Stimulated activated CD4-positive, alpha-beta T cell treated with anti-CD3 and anti-CD28 coated beads, TNF-alpha, amount 100 ng/mL, for 24 hours (primary cell): ENCODE measurements around the gene PRDX6.
"Not testable (repeated sequence)": the region's sequence is repeated elsewhere in the genome, so short reads cannot be mapped to it uniquely, and the experiment has no call there.

Source experiments
- DNase-seq, 3 experiments: peaks; one replicate each; pipeline ENCODE4 v3.0.0-alpha.2; 2020; ENCODE audit warnings: low read depth in 3 of 3

Gene PRDX6, protein sequence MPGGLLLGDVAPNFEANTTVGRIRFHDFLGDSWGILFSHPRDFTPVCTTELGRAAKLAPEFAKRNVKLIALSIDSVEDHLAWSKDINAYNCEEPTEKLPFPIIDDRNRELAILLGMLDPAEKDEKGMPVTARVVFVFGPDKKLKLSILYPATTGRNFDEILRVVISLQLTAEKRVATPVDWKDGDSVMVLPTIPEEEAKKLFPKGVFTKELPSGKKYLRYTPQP

GRCh38 chr1:173477286-173478093 is at the start of gene PRDX6:
Gene PRDX6, plus strand, starts transcription at chr1:173477335. Its CDS starts 63 bp downstream, at chr1:173477398.
- DNase-seq, result peak in 2 of 3 experiments; percentile 3 to 71

GRCh38 chr1:173429471-173430402 is 47.4 kb upstream of the PRDX6 start:
- DNase-seq, result peak; percentile 31 to 61 (median 40)

DNA sequence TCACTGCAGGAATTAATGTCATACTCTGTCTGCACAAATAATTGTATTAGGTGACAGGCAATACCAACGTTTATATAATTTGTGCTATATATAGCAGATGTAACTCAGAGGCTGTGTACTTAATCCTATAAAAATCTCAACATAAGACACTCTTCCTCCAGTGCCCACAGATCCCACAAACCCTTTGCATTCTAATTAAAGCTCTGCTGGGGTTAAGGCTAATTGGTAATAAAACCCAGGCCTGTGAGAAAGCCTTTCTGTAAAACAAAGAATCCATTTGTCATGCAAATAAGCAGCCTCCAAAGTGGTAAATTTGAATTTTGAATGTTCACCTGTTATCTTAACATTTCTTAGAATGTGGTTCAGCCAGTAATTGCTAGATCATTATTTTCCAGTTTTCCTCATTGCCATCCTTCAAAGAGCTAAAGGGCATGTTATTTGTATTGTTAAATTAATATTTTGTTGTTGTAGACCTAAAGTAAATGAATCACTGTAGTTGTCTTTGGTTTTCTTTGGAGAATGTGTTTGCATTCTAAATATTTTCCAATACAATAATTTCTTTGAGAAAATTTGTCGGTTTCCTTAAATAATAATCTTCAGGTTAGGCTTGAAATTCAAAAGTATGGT is 46.3 kb upstream of the PRDX6 start:
- no peak for DNase-seq

DNA sequence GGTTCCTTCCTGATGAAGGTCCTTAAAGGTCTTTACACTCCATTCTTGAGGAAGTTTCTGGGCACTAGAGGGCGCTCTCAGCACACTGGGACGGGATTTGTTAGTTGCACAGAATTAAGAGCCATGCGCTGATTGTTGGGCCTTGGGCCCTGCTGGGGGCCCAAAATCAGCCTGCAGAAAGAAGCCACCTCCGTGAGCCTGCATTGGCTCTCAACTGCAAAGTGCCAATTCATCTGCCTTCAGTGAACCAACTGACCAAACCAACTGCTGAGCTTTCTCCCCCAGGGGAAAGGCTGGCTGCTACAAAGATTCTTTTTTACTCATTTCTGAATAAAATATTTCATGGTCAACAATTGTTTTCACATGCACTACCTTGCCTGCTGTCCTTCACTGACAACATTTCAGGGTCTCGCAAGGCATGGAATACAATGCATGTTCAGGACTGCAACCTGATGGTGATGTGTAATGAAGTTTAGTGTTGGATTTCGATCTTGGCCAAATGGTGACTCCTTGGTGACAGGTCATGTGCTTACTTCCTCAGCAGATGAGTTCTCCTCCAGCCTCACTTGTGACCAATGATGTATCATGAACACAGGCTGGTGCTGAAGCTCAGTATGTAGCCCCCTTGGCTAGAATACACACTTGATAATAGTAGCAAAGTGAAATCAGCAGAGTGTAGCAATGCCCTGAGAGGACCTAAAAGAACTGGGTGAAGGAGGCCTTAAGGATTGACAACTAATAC is 45.7 kb upstream of the PRDX6 start:
- DNase-seq, result peak; percentile 79 to 90 (median 86)

- DNase-seq, result no peak
Observed at GRCh38 chr1:173432331-173432730, 44.8 kb upstream of the PRDX6 start.

DNA sequence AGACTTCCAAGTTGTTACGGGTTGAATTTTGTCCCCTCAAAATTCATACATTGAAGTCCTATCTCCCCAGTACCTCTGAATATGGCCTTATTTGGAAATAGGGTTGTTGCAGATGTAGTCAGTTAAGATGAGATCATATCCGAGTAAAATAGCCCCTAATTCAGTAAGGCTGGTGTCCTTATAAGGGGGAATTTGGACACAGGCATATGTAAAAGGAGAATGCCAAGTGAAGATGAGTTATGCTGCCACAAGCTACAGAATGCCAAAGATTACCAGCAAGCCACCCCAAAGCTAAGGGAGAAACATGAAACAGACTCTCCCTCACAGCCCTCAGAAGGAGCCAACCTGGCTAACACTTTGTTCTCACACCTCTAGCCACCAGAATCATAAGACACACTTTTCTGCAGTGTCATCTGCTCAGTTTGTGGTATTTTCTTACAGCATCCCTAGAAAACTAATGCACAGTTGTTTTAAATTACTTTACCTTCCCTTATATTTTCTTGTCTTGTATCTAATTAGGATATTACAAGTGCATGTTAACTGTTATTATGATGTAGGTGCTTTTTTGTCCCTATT is 43.3 kb upstream of the PRDX6 start:
- no peak for DNase-seq

DNA sequence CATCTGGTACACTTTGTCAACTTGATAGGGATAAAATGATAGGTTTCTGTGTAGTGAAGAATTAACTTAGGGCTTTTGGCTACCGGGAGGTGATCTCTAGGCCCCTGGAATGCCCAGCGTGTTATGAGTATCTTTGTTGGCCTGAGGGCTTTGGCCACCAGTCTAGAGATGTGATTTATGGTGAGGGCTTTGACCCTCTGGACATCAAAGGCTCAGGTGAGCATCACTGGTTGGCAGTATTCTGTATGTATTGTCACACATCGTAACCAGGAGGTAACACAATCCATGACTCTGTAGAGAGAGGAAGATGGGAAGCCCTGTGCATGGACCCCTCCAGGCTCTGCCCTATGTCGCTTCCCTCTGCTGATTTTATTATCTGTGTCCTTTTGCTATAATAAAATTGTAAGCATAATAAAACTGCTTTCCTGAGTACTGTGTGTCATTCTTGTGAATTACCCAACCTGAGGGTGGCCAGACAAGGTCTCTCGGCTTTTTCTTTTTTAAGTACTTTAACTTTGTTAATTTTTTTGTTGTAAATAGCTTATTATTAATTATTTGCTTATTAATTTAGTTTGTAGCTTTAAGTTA is 40.2 kb upstream of the PRDX6 start:
- no peak for DNase-seq

DNA sequence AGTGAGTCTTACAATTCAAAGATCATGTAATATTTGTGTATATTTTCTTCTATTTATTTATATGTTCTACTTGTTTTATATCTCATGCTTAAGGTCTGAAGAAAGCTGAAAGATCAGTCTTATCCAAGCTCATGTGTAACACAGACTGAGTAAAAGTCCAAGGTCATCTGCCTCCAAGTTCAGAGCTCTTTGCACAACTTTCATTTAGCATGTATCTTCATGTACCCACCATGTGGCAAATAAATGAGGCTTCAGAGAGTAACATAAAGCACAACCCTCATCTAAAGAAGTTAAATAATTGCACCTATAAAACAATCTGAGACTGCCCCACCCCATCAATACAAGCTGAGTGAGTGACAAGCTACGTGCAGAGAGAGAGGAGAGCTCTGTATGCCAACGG is 38.5 kb upstream of the PRDX6 start:
- DNase-seq, result no peak

DNA sequence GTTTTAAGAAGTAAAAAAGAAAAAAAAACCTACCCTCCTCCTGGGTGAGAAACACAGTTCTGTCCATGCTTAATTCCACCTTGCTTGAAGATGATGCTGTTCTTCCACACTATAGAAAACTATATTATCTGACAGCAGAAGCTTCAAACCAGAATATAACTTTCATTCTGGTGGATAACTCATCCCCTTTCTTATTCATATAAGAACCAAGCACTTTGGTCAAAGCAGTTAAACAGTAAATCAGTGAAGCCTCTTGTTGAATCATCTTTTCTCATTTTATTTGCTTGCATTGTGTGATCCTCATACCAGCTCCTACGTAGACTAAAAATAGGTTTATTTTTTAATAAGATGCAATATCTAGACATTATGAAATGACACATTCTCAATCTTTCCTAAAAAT is 36.7 kb upstream of the PRDX6 start:
- DNase-seq, result no peak

GRCh38 chr1:173444757-173445156 is 32.4 kb upstream of the PRDX6 start:
- DNase-seq, result no peak

DNA sequence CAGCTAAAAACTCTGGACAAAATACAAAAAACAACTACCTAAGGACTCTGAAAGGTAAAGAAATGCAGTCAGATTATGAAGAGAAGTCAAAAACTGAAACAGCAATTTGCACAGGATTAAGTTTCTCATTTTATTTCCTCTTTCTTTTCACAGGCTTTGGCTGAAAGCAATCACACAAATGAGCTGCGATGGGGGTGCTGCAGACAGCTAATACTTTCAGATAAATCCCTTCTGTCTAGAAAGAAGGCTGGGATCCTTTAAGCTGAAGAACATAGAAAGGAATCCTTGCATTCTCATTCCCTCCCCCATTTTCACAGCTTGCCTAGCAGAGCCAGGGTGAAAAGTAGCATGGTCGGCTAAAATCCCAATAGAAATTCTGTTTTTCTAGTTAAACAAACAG is 32.0 kb upstream of the PRDX6 start:
- DNase-seq, result no peak

DNA sequence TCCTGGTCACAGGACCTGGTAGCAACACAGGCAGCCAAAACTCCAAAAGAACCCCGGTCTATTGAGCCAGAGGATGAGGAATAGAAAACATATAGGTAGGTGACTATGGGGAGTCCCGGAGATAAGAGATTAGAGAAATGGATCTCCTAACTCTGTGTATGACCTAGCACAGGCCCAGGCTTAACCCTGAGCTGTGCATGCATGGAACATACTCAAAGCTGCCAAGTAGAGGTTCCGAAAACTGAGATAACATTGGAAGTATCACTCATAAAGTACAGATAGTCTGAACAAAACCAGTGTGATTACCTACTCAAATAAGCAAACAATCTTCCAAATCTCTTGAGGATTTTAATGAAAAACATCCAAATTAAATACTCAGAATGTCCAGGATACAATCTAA is 31.5 kb upstream of the PRDX6 start:
- DNase-seq, result no peak

GRCh38 chr1:173447224-173447623 is 29.9 kb upstream of the PRDX6 start:
- no peak for DNase-seq

DNA sequence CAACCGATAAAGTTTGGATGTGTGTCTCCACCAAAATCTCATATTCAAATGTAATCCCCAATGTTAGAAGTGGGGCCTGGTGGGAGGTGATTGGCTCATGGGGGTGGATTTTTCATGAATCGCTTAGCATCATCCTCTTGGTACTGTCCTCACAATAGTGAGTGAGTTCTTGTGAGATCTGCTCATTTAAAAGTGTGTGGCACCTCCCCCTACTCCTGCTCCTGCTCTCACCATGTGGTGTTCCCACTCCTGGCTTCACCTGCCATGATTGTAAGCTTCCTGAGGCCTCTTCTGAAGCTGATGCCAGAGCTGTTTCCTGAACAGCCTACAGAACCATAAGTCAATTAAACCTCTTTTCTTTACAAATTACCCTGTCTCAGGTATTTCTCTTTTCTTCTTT is 28.2 kb upstream of the PRDX6 start:
- no peak for DNase-seq

GRCh38 chr1:173451981-173452380 is 25.2 kb upstream of the PRDX6 start:
- DNase-seq, result no peak

DNA sequence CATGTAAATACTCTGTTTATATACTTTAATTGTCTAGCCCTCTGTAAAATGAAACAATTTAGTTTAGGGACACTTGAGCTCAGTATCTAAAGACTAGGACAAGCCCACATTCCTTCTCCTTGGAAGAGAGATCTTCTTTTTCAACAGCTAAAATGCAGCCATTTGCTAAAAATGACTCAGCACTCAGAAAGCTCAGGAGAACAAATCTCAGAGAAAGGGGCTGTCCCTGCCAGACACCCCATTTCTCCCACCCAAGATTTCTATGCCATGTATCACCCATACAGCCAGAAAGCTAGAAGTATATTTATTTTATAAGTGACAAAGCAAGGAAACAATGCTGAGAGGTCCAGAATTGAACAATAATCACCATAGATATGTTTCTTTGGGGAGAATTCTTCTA is 23.2 kb upstream of the PRDX6 start:
- DNase-seq, result no peak

DNA sequence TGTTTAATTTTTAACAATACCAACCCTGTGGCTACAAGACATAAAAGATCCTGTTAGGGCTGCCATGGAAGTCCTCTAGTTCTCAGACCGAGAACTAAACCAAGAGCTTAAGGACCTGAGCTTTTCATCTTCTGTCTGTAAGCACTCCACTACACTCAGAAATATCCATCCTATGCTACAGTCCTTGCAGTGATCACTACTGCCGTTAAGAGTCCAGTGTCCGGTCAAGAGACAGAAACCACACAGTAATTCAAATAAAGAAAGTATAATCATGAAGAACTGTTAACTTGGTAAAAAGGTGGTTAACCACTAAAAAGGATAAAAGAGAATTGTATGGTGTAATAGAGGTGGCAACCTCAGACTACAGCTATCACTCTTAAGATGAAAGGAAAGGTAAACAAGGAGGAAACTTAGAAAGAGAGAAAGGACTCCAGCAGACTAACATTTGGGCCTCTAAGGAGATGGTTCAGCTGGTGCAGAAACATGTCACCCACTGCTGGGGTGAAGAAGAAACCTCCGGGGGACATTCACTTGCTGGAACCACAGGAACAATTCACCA is 22.1 kb upstream of the PRDX6 start:
- DNase-seq, result no peak

DNA sequence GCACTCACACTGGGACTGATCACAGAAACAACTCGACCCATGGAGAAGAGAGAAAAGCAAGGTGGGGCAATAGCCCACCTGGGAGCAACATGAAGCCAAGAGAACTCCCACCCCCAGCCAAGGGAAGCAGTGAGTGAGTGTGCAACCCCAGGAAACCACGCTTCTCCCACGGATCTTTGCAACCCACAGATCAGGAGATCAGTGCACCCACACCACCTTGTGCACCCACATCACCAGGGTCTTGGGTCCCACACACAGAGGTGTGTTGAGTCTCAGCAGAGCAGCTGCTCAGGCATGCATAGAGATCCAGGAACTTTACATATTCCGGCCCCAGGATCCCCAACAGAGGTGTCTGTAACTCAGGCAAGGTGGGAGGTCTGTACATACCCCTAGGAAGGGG is 17.2 kb upstream of the PRDX6 start:
- no peak for DNase-seq

DNA sequence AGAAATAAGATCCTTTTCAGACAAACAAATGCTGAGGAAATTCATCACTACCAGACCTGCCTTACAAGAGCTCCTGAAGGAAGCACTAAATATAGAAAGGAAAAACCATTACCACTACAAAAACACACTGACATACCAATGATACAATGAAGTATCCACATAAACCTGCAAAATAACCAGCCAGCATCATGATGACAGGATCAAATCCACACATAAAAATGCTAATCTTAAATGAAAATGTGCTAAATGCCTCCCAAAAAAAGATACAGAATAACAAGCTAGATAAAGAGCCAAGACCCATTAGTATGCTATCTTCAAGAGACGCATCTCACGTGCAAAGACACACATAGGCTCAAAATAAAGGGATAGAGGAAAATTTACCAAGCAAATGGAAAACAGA is 14.5 kb upstream of the PRDX6 start:
- not testable (repeated sequence) for DNase-seq

DNA sequence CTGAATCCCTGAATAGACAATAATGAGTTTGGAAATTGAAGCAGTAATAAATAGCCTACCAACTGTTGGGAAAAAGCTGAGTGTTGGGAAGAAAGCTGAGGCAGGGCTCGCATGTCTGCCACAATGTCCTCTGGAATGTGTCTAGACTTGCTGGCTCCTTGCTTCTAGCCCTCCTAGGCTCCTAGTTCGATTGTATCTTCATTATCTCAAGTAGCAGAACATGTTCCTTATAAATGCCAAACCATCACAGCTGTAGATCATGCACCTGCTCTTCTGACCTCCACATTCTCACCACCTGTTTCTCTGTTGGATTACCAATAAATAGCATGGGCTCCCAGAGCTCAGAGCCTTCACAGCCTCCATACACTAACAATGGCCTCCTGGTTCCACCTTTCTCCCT is 12.9 kb upstream of the PRDX6 start:
- DNase-seq, result not testable (repeated sequence)
